ENCODE results near the gene FAM120B. TPM values are rescaled to one million over a fixed set of nuclear protein-coding genes. Genes with fewer than 3 reads are reported as not detected.
"Not testable (repeated sequence)": the region's sequence is repeated elsewhere in the genome, so short reads cannot be mapped to it uniquely, and the experiment has no call there.

The FAM120B gene
- total RNA-seq, 1 experiment from 2014 or later, result 25.2 TPM

DNA sequence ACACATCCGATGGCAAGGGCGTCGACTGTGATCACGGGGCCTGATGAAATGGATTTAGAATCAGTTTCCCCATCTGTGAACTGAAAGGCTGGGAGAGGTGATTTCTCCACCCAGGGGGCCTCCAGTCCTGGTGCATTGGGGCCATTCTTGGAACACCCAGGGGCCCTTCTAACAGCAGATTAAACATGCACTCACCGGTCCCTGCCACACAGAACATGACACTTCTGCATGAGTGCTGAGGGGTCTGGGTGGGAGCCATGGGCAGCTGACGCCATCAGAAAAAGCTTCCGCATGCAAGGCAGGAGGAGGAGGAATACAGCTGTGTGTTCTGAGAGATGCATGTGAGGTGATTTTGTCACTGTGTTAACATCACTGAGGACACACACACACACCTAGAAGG, 42.5 kb upstream of the FAM120B start:
- TF ChIP-seq CEBPB (IDR thresholded peaks at IDR 0.05; ENCODE audit: low read depth) (no peak), JUND (IDR thresholded peaks at IDR 0.05) (no peak), ZBTB33 (IDR thresholded peaks at IDR 0.05; ENCODE audit: extremely low read depth, insufficient replicate concordance, low read length) (no peak)
- TF ChIP-seq, protein P1, sequence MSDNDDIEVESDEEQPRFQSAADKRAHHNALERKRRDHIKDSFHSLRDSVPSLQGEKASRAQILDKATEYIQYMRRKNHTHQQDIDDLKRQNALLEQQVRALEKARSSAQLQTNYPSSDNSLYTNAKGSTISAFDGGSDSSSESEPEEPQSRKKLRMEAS (IDR thresholded peaks at IDR 0.05), result no peak
- Histone ChIP-seq H3K27ac (ENCODE audit: low read depth, low read length) (no peak overlapping the region), H4K20me1 (ENCODE audit: insufficient read depth) (no peaks in the 10 kb centered on the region), H3K9me2 (ENCODE audit: insufficient read depth) (no peaks in the 10 kb centered on the region), H2AFZ (ENCODE audit: low read depth, low read length, poor library complexity, severe bottlenecking) (no peak overlapping the region), H3K4me3 (replicated peaks in 1 of 2; ENCODE audit: low read depth in 1 of 2, low read length in 2 of 2) (no peak overlapping the region), H3K36me3 (ENCODE audit: control insufficient read depth in 1 of 2, insufficient read depth in 2 of 2, low read length in 2 of 2) (no peaks in the 10 kb centered on the region), H3K4me2 (ENCODE audit: low read length) (no peak overlapping the region), H3K9me3 (ENCODE audit: control insufficient read depth in 1 of 2, insufficient read depth in 1 of 2, low read depth in 1 of 2, low read length in 2 of 2) (no peaks in the 10 kb centered on the region), H3K4me1 (ENCODE audit: control insufficient read depth in 1 of 2, insufficient read depth in 2 of 2, low read length in 2 of 2) (peaks cover 6 to 10% of the 10 kb centered on the region in 2 experiments; a peak in 3 of 4 replicates), H3K27me3 (ENCODE audit: insufficient read depth, low read length) (no peaks in the 10 kb centered on the region), H3K79me2 (ENCODE audit: insufficient read depth, low read length) (no peaks in the 10 kb centered on the region), H3K9ac (ENCODE audit: low read length) (no peak overlapping the region)
- DNase-seq (ENCODE audit: low read depth, low spot score) (no peak), ATAC-seq (no peak)
- ChIA-PET CTCF (no interaction called here), POLR2A (no interaction called here), RAD21 (ENCODE audit: low non-redundant PET in 1 of 2, low total read pairs in 2 of 2, uncharacterized antibody in 2 of 2, unreplicated experiment in 2 of 2) (no interaction called here)
- BruUV-seq (replicated peaks), result no TSS peak
- intact Hi-C loops (cut with micrococcal nuclease), result loop anchor here (10.0 kb wide), 3 partner anchors 99 to 429 kb away; no protein-coding TSS in a partner anchor

GRCh38 chr6:170264644-170265043, 41.9 kb upstream of the FAM120B start:
- H4K20me1 ChIP-seq (ENCODE audit: insufficient read depth); H3K9me2 ChIP-seq (ENCODE audit: insufficient read depth); BruUV-seq (replicated peaks); H3K4me2 ChIP-seq (ENCODE audit: low read length); H3K27me3 ChIP-seq (ENCODE audit: insufficient read depth, low read length); POLR2A ChIA-PET; H3K36me3 ChIP-seq (ENCODE audit: control insufficient read depth in 1 of 2, insufficient read depth in 2 of 2, low read length in 2 of 2); H3K27ac ChIP-seq (ENCODE audit: low read depth, low read length); ATAC-seq; H3K79me2 ChIP-seq (ENCODE audit: insufficient read depth, low read length); H2AFZ ChIP-seq (ENCODE audit: low read depth, low read length, poor library complexity, severe bottlenecking); DNase-seq (ENCODE audit: low read depth, low spot score); H3K9me3 ChIP-seq (ENCODE audit: control insufficient read depth in 1 of 2, insufficient read depth in 1 of 2, low read depth in 1 of 2, low read length in 2 of 2); H3K9ac ChIP-seq (ENCODE audit: low read length); RAD21 ChIA-PET (ENCODE audit: low non-redundant PET in 1 of 2, low total read pairs in 2 of 2, uncharacterized antibody in 2 of 2, unreplicated experiment in 2 of 2); H3K4me3 ChIP-seq (replicated peaks in 1 of 2; ENCODE audit: low read depth in 1 of 2, low read length in 2 of 2): not testable (repeated sequence)
- H3K4me1 ChIP-seq (ENCODE audit: control insufficient read depth in 1 of 2, insufficient read depth in 2 of 2, low read length in 2 of 2), result peaks cover 6 to 10% of the 10 kb centered on the region in 2 experiments; a peak in 3 of 4 replicates
- CTCF ChIA-PET, result interaction anchor here (0.7 kb wide), 1 partner anchor 433 kb away, joined by 3 read pairs; no protein-coding TSS in a partner anchor
- intact Hi-C loops (cut with micrococcal nuclease), result loop anchor here (10.0 kb wide), 3 partner anchors 100 to 430 kb away; no protein-coding TSS in a partner anchor

All from HCT116 (cell line).